ENCODE results near the gene RNU4-1.

Gene RNU4-1

DNA sequence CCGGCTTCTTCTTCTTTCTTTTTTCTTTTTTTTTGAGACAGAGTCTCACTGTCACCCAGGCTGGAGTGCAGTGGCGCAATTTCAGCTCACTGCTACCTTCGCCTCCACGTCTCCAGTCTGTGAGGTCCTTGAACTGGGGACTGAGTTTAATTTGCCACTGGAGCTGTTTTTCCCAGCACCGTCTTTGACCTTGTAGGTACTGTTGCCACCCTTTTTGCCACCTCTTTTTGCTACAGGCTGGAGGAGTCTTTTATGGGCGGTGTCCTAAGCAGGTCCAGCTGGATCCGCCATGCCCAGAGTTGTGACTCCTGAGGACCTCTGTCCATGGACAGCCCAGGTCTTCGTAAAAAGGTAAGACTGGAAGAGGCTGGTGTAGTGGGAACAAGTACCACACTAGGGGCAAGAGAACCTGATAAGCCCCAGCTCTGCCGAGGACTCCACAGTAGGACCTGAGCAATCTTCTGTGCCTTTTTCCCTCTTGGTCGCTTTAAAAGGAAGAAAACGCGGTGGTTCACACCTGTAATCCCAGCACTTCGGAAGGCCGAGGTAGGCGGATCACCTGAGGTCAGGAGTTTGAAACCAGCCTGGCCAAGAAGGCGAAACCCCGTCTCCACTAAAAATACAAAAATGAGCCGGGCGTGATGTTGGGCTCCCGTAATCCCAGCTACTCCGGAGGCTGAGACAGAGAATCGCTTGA is 2.3 kb downstream of the RNU4-1 start:
- DNase-seq (ENCODE audit: low read depth): no peak
- no peak for TF ChIP-seq CTCF (IDR thresholded peaks at IDR 0.05; ENCODE audit: low read length, missing control alignments)
- peak overlapping the region; percentile 38 for H3K4me3 ChIP-seq (replicated peaks; ENCODE audit: low read depth, low read length)

DNA sequence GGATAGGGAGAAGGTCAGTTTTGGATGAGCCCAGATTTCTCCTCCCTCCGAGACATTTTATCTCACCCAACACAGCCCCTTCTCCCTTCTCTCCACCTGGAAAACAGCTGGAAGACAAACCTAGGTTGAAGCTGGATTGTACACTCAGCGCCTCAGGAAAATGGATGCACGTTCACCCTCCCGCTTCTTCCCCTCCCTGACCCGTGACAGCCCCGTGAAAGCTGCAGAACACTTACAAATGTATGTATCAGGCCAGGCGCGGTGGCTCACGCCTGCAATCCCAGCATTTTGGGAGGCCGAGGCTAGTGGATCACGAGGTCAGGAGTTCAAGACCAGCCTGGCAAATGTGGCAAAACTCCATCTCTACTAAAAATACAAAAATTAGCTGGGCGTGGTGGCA is 5.5 kb downstream of the RNU4-1 start:
- no peak for TF ChIP-seq CTCF (IDR thresholded peaks at IDR 0.05; ENCODE audit: low read length, missing control alignments)
- no peak for DNase-seq (ENCODE audit: low read depth)
- H3K4me3 ChIP-seq (replicated peaks; ENCODE audit: low read depth, low read length): no peak overlapping the region

DNA sequence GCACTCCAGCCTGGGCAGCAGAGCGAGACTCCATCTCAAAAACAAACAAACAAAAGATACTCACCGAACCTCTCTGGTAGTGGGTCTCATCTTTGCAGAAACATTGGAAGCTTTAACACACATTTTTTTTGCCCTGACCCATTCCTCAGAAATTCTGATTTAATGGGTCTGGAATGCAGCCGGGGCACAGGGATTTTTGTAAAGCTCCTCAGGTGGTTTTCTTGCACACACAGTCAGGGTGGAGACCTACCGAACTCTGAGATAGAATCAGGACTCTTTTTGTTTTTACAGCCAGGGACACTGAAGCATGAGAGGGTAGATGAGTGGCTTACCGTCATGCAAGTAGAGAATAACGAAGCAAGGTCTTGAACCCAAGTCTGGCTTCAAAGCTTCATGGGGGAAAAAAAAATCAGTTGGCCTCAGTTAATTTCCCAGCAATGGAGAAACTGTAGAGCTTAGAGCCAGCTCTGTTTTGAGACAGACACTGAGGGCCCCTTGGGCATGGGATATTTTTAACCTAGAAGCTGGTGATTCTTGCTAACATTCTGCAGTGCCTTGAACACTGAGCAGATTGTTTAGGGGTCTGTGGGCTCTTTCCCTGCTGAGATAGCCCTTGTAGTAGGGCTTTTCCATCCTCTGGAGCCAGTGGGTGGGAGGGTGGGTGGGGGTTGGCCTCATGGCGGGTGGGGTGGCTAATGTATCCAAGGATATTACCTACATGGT is 6.1 kb downstream of the RNU4-1 start:
- no peak for TF ChIP-seq CTCF (IDR thresholded peaks at IDR 0.05; ENCODE audit: low read length, missing control alignments)
- DNase-seq (ENCODE audit: low read depth): no peak
- no peak overlapping the region for H3K4me3 ChIP-seq (replicated peaks; ENCODE audit: low read depth, low read length)

DNA sequence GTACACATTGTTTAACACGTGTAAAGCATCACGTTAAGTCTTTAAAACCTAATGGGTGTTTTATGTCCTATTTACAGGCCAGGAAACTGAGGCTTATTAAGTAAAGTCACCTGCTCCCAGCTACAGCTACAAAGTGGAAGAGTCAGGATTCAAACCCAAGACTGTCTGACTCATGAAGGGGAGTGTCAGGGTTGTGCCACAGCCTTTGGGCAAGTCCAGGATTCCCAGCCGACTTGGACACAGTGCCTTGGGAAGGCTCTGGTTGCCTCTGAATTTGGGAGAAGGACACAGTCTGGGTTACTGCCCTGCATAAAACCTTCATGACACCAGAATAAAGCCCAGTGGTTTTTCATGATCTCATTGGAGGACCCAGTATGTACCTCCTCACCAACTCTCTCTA is 8.7 kb downstream of the RNU4-1 start:
- H3K4me3 ChIP-seq (replicated peaks; ENCODE audit: low read depth, low read length): no peak overlapping the region
- TF ChIP-seq CTCF (IDR thresholded peaks at IDR 0.05; ENCODE audit: low read length, missing control alignments): no peak
- no peak for DNase-seq (ENCODE audit: low read depth)

- no peak for TF ChIP-seq CTCF (IDR thresholded peaks at IDR 0.05; ENCODE audit: low read length, missing control alignments)
- DNase-seq (ENCODE audit: low read depth): peak; percentile 29
- H3K4me3 ChIP-seq (replicated peaks; ENCODE audit: low read depth, low read length): no peak overlapping the region
Observed at GRCh38 chr12:120283318-120283717, 9.7 kb downstream of the RNU4-1 start.

GRCh38 chr12:120278137-120279069 is 14.6 kb downstream of the RNU4-1 start:
- DNase-seq (ENCODE audit: low read depth): no peak
- no peak overlapping the region for H3K4me3 ChIP-seq (replicated peaks; ENCODE audit: low read depth, low read length)
- no peak for TF ChIP-seq CTCF (IDR thresholded peaks at IDR 0.05; ENCODE audit: low read length, missing control alignments)

Measured in fibroblast of pulmonary artery (primary cell).